HG02759 (cell line): ENCODE data around the gene FTO.

Source experiments
- ATAC-seq: cut with Tn5 transposase; IDR thresholded peaks from one replicate; pipeline ENCODE4 v1.9.1; 2021; ENCODE audit warnings: mild to moderate bottlenecking, moderate library complexity; ENCODE audit not compliant: unreplicated experiment

Gene FTO

GRCh38 chr16:54102888-54103866, 399.2 kb downstream of the FTO start:
- no peak for ATAC-seq

GRCh38 chr16:54106057-54106456, 402.1 kb downstream of the FTO start:
- no peak for ATAC-seq

DNA sequence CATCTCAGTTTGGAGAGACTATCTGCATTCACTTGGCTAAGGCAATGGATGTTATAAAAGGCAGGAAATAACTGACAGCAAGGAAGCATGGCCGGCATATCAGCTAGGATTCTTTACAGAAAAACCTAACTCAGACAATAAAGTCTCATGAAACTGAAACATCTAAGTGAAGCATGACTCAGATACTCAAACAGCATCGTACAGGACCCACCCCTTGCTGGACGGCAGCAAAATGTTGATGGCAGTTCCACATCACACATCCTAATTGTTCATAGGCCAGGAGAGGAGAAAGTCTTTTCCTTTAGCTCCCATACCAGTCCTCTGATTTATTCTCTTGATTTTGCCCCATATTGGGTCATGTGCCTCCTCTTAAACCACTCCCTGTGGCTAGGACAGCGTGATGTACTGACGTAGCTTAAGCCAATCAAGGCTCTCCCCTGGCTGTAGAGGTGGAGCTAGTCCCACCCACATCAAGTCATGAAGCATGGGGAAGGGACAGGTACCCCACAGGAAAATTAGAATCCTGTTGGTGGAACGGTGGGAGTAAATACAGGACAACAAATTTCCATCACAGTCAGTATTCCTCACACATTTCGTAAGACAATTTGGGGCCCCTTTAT, 403.7 kb downstream of the FTO start:
- ATAC-seq, result no peak

DNA sequence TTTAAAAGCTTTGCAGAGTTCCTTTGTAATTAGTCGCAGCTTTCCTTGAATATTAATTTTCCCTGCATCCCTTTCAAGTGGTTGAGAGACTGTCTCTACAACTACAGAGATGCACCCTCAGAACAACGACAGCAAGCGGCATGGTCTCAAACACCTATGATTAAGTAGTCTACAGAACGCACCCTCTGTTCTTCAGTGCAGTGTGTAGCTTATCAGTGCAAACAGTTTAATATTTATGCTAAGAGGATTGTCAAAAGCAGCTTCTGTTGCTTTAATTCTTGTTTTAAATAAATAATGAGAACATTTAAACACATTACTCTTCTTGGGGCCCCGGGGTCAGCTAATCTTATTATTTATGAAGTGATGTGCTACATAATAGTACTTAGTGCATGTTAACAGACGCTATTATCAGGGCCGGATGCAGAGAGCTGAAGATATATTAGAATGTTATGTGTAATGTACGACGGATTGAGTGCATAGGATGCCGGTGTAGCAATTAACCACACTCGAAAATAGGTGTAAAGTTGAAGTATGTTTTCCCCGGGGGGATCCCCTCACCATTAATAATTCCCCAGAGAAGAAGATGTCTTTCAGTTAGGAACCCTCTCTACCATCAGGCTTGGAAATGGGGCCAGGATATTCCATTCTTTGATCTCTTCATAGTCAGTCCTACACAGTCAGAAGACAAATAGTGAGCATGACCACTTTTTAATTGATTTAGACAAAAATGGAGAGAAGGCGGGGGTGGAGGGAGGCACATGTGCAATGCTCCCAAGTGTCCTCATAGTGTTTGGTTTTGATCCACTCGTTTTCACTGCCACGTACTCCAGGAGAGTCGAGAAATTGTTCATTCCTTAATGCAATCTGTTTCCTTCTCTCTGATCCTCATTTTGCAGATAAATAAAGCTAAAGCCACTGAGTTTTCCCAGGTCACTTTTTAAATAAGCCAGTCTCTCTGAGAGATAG, 406.3 kb downstream of the FTO start:
- no peak for ATAC-seq

GRCh38 chr16:54112451-54113206, 408.7 kb downstream of the FTO start:
- ATAC-seq, result no peak

DNA sequence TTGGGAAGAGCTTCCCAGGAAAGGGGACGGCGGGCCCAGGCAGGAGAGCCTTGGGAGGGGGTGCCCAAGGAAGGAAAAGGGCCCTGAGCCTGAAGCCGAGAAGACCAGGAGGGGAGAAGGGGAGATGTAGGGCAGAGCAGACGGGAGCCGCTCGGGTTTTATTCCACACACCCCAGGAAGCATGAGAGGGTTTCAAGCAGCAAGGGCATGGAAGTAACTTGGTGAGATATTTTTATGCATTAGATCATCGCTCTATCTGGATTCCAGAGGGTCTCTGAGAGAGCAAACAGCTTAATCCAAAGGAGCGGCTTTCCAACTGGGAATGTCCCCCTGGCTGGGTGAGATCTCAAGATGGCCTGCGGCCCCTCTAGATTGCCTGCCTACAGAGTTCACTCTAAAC, 411.6 kb downstream of the FTO start:
- no peak for ATAC-seq

DNA sequence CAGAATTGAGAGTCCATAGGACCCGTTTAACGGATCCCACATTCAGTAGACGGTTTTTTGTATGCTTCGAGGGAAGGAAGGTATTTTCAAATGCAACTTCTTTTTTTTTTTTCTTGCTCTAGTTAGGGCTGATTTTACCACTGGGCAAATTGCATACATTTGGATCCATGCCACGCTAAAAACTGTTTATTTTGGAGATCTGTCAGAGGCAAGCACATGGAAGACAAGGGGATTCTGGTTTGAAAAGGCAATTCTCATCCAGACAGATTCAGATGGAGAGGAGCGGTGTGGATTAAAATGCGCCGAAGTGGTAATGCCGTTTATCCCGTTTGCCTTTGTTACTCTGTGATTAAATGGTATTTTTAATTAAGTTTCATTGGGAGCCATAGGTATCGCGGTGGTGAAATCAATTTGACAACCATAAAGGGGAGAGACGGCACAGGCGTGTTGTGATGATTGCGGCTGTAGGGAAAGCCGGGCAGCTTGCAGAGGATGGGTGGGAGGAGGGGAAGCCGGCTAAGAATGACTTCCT, 412.2 kb downstream of the FTO start:
- ATAC-seq, result no peak

GRCh38 chr16:54118846-54119245, 414.9 kb downstream of the FTO start:
- no peak for ATAC-seq

DNA sequence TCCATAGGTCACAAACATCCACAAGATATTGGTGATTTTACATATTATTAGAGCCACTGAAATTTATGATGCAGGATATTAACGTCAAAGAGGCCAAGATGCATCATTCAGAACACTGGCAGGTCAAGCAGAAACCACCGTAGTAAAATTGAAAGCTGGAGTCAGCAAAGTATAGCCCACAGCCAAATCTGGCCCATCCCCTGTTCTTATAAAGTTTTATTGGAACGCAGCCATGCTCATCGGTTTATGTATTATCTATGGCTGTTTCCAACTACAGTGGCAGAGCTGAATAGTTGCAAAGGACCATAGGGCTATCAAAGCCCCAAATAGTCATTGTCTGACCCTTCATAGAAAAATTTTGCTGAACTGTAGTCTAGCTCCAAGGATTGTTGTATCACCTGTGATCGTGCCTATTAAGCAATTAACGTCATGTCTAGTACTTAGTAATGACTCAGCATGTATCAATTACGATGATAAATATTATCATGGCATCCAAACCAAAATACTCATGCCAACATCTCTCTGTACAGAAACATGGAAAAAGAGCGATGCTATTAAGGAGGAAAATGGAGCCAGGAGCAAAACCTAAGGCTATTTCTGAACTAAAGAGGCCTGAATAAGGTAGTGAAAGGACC, 417.0 kb downstream of the FTO start:
- no peak for ATAC-seq

- no peak for ATAC-seq
Observed at GRCh38 chr16:54121539-54122295, 417.8 kb downstream of the FTO start.

GRCh38 chr16:54123766-54124165, 419.8 kb downstream of the FTO start:
- no peak for ATAC-seq

DNA sequence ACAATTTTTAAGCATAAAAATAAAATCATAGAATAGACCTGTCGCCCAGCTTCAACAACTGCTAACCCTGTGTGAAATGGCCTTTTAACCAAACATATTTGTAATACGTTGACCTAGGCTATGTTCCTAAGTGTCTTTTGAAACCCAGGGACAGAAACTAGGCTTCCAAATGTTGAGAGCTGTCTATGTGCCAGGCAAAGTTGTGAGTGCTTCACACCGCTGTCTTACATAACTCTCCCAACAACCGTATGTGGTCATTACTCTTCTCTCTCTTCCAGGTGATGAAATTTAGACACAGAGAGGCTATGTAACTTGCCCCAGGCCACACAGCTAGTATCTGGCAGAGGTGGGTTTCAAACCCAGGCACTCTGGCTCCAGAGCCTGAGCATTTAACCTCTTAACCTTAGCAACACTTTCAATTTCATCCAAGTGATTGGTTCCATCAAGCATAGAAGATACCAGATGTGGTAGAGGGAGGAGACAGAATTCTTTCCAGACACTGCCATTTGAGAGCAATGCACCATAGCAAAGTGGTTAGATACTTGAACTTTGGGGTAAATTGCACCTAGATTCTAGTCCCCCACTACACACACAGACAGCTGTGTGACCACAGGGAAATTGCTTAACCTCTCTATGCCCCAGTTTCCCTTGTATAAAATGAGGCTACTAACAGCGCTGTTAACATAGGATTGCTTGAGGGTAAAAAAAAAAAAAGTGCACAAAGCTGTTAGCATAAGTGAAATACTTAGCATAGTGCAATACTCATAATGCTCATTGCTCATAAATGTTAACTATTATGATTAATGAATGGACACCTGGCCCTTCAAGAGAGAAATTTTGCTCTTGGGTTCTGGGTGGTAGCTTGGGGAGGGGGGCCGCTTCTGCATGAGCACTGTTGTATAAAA, 422.0 kb downstream of the FTO start:
- no peak for ATAC-seq

DNA sequence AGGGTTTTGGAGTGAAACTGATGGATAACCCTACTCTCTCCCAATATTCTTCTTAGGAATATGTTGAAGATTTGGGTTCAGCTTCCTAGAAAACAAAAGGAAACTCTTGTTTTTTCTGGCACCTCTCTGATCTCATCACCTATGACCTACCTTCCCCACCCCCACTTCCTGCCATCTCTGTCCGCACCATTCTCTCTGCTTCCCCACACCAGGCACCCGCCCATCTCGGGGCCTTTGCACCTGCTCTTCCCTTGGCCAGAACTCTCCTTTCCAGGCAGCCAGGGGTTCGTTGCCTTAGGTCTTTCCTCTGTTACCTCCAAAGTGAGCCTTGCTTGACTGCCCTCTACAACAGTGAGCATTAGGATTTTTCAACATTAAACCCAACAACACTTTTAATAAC, 423.0 kb downstream of the FTO start:
- no peak for ATAC-seq

- ATAC-seq, result no peak
Observed at GRCh38 chr16:54128629-54129234, 424.8 kb downstream of the FTO start.

- no peak for ATAC-seq
Observed at GRCh38 chr16:54129810-54130209, 425.9 kb downstream of the FTO start.

- ATAC-seq, result no peak
Observed at GRCh38 chr16:54135361-54136275, 431.7 kb downstream of the FTO start.

GRCh38 chr16:54136276-54136625, 432.3 kb downstream of the FTO start:
- no peak for ATAC-seq
